Activated CD4-positive, alpha-beta T cell treated with anti-CD3 and anti-CD28 coated beads, Interleukin-2, Interleukin-4, amounts not matched to agents 100 ng/mL and 50 ng/mL, durations not matched to agents 16 hours and 8 hours (primary cell): ENCODE data around the gene MAP3K20.
"Not testable (repeated sequence)": the region's sequence is repeated elsewhere in the genome, so short reads cannot be mapped to it uniquely, and the experiment has no call there.

Experiments
- DNase-seq: peaks from one replicate; pipeline ENCODE4 v3.0.0-alpha.2; 2020; ENCODE audit warnings: low spot score

MAP3K20 gene

DNA sequence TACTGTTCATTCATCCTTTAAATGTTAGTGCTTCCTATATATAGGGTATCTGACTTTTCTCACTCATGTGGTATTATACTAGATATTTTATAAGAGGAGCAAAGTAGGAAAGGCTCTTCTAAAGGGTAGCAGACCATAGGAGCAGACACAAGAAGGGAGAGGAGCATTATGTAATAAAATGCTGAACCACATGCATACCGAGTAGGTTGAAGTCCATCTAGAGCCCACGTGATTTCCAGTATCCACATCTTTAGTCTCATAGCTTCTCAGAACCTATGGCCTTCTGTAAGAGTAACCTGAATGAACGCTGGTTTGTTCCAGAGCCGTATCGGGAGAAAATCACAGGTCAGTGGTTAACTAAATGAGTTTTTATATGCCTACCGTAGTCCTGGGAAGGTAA is 85.9 kb downstream of the MAP3K20 start:
- DNase-seq: no peak

GRCh38 chr2:173163357-173163756 is 87.7 kb downstream of the MAP3K20 start:
- DNase-seq: not testable (repeated sequence)

- DNase-seq: no peak
Measured at GRCh38 chr2:173164396-173164795, 88.8 kb downstream of the MAP3K20 start.

DNA sequence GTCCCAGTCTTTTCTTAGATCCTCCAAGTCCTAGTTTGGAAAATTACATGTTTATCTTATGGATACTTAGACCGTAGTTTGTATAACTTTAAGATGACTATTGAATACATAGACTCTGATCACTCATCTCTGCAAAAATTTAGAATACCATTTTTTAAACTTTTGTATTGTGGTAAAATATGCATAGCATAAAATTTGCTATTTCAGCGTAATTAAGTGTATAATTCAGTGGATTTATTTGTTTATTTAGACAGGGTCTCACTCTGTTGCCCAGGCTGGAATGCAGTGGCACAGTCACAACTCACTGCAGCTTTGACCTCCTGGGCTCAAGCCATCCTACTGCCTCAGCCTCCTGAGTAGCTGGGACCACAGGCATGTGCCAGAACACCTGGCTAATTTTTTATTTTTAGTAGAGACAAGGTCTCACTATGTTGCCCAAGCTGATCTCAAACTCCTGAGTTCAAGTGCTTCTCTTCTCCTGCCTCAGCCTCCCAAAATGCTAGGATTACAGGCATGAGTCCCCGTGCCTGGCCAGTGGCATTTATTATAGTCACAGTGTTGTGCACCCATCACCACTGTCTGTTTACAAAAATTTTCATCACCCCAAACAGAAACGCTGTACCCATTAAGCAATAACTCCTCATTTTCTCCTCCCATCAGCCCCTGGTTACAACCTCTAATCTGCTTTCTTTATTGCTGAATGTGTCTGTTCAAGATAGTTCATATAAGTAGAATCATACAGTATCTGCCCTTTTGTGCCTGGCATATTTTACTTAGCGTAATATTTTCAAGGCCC is 90.0 kb downstream of the MAP3K20 start:
- no peak for DNase-seq

DNA sequence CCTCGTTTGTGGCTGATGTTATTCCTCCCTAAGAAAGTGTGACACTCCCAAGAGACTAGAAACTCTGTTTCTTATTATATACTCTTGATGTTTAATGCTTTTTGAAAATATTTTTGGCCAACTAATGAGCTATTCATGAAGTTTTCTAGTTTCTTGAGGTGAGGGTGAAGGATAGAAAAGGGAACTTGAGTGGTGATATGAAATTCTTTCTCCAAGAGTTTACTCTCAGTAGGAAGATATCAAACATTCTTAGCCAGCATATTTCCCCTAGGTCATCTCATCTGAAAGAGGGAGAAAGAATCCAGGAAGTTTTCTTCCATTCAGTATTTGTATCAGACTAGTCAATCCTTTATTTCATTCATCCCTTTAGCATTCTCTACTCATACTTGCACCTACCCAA is 95.7 kb downstream of the MAP3K20 start:
- no peak for DNase-seq

DNA sequence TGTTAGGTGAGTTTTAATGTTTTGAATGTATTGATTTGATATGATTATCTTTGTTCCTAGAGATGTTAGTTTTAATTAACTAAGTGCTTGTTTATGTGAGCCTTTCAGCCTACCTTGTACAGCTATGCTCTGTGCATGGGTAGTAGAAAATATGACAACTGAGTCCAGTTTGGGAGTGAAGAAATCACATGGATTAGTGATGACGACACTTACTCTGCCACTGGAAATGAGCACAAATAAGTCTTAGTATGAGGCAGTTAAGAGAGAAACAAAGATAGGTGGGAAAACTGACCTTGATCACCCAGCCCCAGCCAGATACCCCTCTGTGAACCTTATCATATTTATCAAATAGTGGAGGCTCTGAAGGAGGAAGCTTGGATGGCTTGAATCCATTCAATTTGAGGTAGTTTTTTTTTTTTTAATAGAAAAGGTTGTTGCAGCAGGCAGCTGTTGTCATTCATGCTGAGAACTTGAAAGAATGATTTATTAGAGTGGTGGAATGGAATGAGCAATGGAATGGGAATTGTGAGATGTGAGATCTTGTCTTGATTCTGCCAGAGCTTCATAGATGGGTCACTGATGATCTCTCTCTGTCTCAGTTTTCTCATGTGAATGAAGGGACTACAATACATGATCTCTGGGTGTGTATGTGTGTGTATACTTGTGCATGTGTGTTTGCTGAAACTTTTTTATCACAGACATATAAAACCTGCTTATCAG is 96.4 kb downstream of the MAP3K20 start:
- DNase-seq: no peak

DNA sequence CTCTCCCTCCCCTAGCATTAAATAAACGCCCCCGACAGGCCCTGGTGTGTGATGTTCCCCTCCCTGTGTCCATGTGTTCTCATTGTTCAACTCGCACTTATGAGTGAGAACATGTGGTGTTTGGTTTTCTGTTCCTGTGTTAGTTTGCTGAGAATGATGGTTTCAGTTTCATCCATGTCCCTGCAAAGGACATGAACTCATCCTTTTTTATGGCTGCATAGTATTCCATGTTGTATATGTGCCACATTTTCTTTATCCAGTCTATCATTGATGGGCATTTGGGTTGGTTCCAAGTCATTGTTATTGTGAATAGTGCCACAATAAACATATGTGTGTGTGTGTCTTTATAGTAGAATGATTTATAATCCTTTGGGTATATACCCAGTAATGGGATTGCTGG is 98.7 kb downstream of the MAP3K20 start:
- not testable (repeated sequence) for DNase-seq

GRCh38 chr2:173175222-173175621 is 99.6 kb downstream of the MAP3K20 start:
- DNase-seq: no peak

- DNase-seq: no peak
Measured at GRCh38 chr2:173181982-173182381, 106.3 kb downstream of the MAP3K20 start.

- no peak for DNase-seq
Measured at GRCh38 chr2:173184031-173185004, 108.7 kb downstream of the MAP3K20 start.

- no peak for DNase-seq
Measured at GRCh38 chr2:173185437-173185836, 109.8 kb downstream of the MAP3K20 start.

GRCh38 chr2:173187941-173188788 is 112.5 kb downstream of the MAP3K20 start:
- no peak for DNase-seq

DNA sequence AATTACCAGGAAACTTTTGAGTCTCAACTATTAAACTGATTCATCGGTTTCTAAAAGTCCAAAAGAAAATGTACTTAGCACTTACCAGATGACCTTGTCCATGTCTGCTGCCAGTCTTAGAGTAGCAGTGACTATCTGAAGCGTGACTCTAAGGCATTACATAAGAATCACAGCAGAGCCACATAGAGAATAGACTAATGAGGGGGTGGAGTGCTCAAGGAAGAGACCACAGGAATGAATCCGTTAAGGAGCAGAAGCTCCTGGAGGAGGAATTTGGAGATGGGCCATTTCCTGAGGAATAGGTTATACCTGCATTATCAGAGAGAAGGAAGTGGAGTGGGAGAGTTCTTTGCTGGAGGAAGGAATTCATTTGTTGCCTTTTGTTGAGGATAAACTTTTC is 116.0 kb downstream of the MAP3K20 start:
- DNase-seq: no peak

GRCh38 chr2:173192071-173192470 is 116.4 kb downstream of the MAP3K20 start:
- no peak for DNase-seq

- DNase-seq: no peak
Measured at GRCh38 chr2:173193925-173194324, 118.3 kb downstream of the MAP3K20 start.

GRCh38 chr2:173195100-173195499 is 119.5 kb downstream of the MAP3K20 start:
- DNase-seq: no peak

GRCh38 chr2:173196080-173196479 is 120.4 kb downstream of the MAP3K20 start:
- no peak for DNase-seq

DNA sequence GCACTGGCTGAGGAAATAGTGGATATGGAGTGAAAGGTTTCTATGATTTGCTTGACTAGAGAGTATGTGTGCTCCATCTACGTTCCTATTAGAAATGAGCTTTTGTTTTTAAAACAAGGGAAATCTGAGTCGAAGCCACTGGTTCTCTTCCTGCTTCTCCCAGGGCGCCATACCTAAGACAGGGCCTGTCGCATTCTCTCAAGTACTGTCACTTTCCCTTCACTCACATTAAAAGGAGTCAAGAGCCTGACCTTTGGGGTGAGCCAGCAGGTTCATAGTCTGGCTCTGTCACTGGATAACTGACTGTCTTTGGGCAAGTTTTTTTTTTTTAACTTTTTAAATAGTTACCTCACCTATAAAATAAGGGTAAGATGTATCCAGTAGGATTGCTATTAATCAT is 121.0 kb downstream of the MAP3K20 start:
- DNase-seq: no peak

- no peak for DNase-seq
Measured at GRCh38 chr2:173198327-173198726, 122.7 kb downstream of the MAP3K20 start.

DNA sequence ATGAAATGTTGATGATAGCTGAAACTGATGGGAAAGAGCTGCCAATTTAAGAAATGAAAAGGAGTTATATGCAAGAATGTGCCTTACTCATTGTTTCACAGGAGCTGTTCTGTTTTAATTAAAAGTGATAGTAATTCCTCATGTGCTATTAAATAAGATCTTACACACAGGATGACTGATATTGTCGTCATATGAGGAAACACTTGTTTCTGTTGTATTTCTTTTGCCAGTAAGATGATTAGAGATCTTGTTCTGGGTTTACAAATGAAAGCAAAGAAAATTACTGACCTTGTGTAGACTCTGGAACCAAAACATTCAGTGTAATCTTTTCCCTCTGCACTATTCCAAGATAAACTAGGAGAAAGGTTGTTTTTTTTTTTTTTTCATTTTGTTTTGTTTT is 123.6 kb downstream of the MAP3K20 start:
- no peak for DNase-seq

GRCh38 chr2:173202570-173202969 is 126.9 kb downstream of the MAP3K20 start:
- DNase-seq: no peak
